ENCODE results near the gene CHD5. TPM values are rescaled to one million over a fixed set of nuclear protein-coding genes. Genes with fewer than 3 reads are reported as not detected.

Gene CHD5
- total RNA-seq, 1 donor from 2014 or later: 1.2 TPM

GRCh38 chr1:6134206-6134605 is 45.9 kb downstream of the CHD5 start:
- DNase-seq (ENCODE audit: low read depth): no peak

- no peak for DNase-seq (ENCODE audit: low read depth)
Observed at GRCh38 chr1:6133146-6133895, 46.8 kb downstream of the CHD5 start.

DNA sequence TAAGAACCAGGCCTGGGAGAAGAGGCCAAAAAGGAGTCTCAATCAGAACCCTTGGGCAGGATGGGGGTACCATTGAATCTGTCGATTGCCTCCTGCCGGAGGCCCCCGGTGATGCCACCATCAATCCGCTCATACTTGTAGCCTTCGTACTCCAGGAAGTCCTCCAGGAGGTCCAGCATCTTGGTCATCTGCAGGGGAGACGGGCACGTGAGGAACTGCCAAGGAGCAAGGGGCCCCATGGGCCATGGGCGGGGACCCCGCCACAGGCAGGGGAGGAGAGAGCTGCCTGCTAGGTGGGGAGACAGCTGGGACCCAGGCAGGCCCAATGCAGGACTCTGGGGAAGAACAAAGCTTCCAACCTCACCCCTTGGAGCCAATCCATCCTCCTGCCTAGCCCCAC is 48.6 kb downstream of the CHD5 start:
- DNase-seq (ENCODE audit: low read depth): no peak

DNA sequence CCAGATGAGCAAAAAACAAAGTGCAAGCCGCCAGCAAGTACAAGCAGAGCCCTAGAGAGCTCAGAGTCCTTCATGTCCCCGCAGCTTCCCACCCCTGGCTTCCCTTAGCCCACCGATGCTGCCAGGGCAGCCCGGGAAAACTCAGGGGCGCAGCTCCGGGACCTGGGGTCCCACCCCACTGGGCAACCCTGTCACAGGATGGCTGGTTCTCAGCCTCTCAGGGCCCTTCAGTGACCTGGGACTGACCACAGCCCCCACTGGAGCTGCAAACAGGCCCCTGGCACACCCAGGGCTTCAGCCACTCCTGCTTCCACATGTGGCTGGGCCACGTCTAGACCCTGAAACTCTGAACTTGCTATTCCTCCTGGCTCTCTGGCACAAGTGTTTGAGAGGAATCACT is 49.5 kb downstream of the CHD5 start:
- DNase-seq (ENCODE audit: low read depth): no peak

DNA sequence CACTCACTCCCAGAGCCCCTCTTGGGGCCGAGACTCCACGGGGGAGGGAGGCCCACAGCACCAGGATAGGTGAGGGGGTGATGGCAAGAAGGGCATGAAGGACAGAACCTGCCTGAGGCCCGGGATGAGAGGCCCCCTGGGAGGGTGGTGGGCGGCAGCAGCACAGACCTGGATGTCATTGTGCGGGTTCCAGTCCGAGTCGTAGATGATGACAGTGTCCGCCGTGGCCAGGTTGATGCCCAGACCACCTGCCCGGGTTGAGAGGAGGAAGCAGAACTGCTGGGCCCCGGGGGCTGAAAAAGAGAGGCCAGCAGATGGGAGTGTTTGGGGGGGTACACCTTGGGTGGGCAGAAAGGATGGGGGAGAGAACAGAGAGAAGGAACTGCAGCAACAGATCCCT is 50.1 kb downstream of the CHD5 start:
- DNase-seq (ENCODE audit: low read depth): no peak

DNA sequence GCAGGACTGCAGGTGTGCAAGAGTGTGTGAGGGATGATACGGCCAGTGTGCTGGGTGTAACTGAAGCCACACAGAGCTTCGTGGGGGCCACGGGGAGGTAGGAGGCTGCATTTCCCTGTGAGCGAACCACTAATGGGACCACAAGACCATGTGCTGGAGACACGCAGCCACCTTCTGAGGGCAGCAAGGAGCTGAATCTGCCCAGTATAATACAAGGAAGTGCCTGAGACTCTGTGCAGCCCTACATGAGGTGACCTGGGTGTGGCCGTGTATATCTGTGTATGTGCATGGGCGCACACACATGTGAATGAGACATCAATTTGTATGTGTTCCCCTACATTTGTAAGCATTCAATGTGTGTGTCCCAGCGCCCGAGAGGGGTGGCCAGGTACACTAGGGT is 50.8 kb downstream of the CHD5 start:
- no peak for DNase-seq (ENCODE audit: low read depth)

GRCh38 chr1:6128276-6129081 is 51.6 kb downstream of the CHD5 start:
- DNase-seq (ENCODE audit: low read depth): no peak

DNA sequence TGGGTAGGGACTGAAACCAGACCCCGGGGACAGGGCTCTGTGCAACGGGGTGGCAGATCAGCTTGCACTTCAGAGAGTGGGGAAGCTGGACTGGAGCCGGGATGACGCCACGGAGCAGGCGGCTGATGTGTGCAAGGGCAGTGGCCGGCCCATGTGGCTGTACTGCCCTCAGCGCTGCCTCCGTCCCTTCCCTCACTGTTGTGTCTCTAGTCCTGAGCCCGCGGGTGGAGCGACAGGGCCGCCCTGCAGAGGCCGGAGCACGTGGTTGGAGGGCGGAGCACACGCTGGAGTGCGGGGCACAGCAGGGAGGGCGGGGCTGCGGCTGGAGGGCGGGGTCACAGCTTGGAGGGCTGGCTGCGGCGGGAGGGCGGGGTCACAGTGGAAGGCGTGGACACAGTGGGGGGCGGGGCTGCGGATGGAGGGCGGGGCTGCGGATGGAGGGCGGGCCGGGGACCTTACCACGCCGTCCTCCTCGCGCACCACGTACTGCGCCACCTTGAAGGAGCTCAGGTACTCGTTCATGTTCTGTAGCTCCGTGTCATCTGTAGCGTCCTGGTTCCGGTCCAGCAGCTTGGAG is 52.4 kb downstream of the CHD5 start:
- DNase-seq (ENCODE audit: low read depth): peak; percentile 26

GRCh38 chr1:6126521-6127067 is 53.5 kb downstream of the CHD5 start:
- peak; percentile 3 for DNase-seq (ENCODE audit: low read depth)

DNA sequence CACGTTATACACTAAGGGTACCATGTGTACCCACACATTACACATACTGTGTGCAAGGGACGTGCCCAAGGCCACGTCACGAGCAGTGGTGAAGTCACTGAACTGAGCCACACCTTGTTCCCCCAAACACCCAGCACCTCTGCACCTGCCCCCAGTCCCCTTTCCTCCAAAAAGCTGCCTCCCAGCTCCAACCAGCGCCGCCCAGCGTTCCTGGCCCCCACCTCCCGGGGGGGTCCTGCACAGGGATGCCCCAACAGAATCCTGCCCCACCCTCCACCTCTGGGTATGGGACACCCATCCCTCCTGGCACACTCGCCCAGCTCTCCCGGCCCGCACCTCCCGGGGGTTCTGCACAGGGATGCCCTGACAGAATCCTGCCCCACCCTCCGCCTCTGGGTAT is 54.1 kb downstream of the CHD5 start:
- DNase-seq (ENCODE audit: low read depth): no peak

GRCh38 chr1:6125366-6125765 is 54.8 kb downstream of the CHD5 start:
- no peak for DNase-seq (ENCODE audit: low read depth)

- DNase-seq (ENCODE audit: low read depth): no peak
Observed at GRCh38 chr1:6124746-6125365, 55.3 kb downstream of the CHD5 start.

GRCh38 chr1:6124341-6124740 is 55.8 kb downstream of the CHD5 start:
- no peak for DNase-seq (ENCODE audit: low read depth)

GRCh38 chr1:6123816-6124215 is 56.3 kb downstream of the CHD5 start:
- DNase-seq (ENCODE audit: low read depth): no peak

- DNase-seq (ENCODE audit: low read depth): no peak
Observed at GRCh38 chr1:6123083-6123482, 57.0 kb downstream of the CHD5 start.

DNA sequence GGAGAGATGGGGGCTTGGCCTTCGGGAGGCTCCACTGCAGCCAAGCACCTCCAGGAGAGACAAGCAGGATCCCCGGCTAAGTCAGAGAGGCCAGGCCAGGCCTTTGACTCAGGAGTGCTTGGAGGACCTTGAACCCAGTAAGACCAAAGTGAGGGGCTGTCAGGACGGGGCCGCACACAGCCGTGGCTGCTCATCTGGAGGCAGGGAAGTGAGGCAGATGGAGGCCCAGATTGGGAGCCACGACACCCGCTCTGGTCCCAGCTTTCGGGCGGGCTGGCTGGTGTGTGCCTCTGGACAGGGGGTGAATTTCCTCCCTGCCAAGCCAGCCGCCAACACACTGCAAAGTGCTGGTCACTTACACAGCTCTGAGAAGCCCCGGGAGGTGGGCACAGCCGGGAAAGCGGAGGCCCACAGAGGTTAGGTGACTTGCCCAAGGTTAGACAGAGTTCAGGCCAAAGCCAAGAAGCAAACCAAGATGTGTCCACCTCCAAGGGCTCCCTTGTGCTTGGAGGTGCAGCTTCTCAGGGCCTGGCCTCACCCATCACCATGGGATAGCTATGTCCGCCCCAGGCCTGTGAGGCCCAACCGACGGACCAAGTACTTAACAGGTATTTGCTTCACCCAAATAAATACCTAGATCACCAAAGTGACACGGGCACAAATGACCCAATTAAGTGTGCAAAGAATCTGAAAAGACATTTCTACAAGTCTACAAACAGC is 58.3 kb downstream of the CHD5 start:
- DNase-seq (ENCODE audit: low read depth): no peak

DNA sequence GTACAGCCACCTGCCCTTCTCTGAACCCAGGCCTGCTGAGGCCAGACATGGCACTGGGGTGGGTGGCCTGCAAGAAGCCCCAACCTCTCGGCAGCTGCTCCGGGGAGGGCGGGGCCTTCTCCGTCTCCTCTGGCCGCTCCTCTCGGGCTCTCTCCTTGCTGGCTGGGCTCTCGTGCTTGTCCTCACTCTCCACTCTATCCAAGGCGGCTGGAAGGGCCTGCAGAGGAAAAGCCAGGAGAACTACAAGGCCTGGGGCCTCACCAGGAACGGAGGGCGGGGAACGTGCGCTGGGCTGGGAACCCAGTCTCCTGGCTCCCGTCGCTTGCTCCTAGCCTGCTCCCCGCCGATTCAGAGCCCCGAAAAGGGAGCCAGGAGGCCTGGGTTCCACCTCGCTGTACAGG is 59.1 kb downstream of the CHD5 start:
- DNase-seq (ENCODE audit: low read depth): no peak

GRCh38 chr1:6118415-6118814 is 61.7 kb downstream of the CHD5 start:
- peak; percentile 23 for DNase-seq (ENCODE audit: low read depth)

DNA sequence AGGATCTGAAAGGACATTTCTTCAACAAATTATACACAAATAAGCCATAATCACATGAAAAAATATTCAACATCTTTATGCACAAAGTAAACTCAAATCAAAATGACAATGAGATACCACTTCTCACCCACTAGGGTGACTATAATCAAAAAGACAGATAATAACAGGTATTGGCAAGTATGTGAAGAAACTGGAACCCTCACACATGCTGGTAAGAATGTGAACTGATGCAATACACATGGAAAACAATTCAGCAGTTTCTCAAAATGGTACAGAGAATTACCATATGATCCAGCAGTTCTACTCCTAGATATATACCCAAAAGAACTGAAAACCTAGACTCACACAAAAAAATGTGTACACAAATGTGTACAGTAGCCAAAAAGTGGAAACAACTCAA is 62.5 kb downstream of the CHD5 start:
- DNase-seq (ENCODE audit: low read depth): no peak

DNA sequence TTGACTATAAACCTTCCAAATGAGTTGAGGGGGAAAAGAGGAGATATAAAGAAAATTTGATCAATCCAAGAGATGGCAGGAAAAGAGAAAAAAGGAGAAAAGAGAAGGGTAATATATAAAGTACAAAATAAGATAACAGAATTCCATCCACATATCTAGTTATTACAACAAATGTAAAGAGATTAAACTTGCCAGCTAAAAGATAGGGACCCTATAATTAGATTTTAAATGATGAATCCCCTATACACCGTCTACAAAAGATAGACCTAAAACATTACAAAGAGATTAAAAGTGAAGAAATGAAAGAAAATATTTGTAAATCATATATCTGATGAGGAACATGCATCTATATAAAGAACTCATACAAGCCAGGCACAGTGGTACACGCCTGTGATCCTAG is 63.1 kb downstream of the CHD5 start:
- DNase-seq (ENCODE audit: low read depth): no peak

DNA sequence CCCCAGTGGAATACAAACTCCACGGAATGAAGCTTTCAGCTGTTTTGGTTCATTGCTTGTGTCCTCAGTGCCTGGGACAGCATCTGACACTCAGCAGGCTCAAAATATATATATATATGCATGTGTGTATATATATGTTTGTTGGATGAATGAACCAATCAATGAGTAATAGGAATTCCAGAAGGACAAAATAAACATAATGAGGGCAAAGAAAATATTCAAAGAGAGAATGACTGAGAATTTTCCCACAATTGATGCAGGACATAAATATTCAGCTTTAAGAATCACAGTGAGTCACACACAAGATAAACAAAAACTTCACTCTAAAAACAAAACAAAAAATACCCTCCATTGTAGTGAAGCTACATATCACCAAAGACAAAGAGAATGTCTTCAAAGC is 64.0 kb downstream of the CHD5 start:
- DNase-seq (ENCODE audit: low read depth): peak; percentile 72

DNA sequence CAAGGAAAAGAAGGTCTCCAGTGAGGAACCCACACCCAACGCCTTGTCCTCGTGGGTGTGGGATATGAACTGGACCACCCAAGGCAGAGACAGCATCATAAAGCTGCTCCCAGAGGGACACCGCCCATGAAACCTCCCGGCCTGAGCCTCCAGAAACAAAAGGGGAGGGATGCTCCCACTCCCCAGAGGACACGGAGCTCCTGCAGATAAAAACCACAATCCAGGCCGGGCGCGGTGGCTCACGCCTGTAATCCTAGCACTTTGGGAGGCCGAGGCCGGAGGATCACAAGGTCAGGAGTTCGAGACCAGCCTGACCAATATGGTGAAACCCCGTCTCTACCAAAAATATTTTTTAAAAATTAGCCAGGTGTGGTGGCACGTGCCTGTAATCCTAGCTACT is 66.4 kb downstream of the CHD5 start:
- DNase-seq (ENCODE audit: low read depth): no peak
